Measurements from ENCODE around the gene GRM2.

Gene GRM2

DNA sequence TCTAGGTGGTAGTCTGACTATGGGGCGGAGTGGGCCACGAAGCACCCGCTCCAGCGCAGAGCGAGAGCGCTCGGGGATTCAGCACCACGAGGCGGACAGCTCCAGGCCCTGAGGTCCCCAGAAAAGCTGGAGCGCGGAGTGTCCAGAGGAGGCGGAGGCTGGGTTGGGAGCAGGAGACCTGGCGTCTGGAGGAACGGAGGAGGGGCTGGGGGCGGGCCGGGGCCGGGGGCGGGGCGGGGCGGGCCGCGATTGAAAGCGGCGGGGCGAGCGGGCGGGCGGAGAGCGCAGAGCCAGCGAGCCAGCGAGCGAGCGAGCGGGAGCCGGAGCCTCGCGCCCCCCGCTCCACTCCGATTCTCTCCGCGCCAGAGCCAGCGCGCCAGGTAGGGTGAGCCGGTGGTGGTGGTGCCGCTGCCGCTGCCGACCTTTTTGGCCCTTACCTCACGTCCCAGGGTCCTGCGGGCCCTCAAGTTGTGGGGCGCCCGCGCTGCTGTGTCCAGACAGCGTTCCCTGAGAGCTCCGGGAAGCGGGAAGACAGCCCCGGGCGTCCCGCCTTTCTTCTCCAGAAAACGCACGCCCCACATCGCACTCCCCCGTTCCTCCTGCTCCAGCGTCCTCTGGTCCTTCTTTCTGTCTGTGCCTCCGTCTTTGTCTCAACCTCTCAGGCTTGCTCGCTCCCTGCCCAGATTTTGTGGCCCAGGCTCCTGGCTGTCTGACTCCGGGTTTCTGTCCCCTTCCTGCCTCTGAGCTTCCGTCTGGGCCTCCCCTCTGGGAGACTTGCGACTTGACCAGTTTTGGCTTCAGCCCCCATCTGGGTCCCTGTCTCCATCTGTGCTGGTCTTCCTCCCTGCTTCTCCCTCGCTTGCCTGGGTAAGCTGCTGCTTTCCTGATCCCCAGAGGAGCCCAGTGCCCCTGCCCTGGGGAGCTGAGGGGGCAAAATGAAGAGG lies at the start of gene GRM2:
GRM2 (plus strand) TSS at position 281 of the 944 bp plus-strand sequence. CDS start 1,916 bp downstream, outside the sequence.
- DNase-seq (ENCODE audit: low read depth), result peak; percentile 81

DNA sequence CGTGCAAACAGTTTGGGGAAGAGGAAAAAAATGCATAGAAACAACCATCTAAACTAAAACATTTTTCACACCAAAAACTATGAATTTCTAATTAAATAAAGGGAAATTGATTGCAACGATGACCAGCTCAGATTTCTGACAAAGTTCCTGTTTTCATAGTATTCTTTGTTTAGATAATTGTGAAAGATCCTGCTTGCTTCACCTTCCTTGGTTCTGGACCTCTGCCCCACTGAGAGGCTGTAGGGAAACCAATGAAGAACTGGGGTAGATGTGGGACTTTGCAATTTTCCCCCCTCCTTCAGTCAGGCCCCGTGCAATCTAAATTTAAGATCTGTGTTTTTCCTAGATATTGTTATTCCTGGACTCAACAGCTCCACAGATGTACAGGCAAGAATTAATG lies 49.6 kb upstream of the GRM2 start:
- no peak for DNase-seq (ENCODE audit: low read depth)

DNA sequence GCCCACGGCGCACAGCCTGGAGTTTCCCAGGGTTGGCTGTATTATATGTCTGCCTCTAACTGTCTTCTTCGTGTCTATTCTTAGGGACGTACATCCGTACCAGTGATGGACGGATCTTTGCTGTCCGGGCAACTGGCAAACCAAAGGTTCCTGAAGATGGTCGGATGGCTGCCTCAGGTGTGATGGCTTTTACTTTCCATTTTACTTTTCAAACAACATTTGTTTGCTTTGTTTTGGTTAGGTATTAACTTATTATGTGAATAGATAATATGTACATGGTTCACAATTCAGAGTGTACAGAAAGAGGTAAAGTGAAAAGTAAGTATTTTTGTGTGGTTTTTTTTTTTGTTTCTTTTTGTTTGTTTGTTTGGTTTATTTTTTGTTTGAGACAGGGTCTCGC lies 46.9 kb upstream of the GRM2 start:
- no peak for DNase-seq (ENCODE audit: low read depth)

DNA sequence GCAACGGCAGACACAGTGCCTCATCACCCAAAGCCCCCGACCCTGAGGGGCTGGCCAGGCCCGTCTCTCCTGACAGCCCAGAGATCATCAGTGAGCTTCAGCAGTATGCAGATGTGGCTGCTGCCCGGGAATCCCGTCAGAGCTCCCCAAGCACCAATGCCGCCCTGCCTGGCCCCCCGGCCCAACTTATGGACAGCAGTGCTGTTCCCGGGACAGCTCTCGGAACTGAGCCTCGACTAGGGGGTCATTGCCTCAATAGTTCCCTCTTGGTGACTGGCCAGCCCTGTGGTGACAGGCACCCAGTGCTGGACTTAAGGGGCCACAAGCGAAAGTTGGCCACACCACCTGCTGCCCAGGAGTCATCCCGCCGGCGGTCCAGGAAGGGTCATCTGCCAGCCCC lies 44.4 kb upstream of the GRM2 start:
- no peak for DNase-seq (ENCODE audit: low read depth)

DNA sequence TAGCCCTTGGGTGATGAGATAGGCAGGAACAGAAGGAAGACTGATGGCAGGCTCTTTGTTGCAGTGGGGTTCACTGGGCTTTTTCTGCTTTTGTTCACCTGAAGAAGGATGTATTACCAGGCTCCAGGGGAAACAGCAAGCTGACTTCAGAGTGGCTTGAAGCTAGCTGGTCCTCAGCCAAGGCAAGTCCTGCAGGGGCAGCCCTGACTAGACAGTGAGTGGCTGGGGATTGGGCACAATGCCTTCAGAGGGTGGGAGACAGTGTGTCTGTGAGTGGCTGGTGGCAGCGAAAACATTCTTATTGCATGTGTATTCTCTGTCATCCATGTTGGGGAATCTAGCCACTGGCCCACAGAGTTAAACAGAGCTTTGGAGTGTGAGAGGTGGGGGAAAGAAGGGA lies 38.1 kb upstream of the GRM2 start:
- no peak for DNase-seq (ENCODE audit: low read depth)

DNA sequence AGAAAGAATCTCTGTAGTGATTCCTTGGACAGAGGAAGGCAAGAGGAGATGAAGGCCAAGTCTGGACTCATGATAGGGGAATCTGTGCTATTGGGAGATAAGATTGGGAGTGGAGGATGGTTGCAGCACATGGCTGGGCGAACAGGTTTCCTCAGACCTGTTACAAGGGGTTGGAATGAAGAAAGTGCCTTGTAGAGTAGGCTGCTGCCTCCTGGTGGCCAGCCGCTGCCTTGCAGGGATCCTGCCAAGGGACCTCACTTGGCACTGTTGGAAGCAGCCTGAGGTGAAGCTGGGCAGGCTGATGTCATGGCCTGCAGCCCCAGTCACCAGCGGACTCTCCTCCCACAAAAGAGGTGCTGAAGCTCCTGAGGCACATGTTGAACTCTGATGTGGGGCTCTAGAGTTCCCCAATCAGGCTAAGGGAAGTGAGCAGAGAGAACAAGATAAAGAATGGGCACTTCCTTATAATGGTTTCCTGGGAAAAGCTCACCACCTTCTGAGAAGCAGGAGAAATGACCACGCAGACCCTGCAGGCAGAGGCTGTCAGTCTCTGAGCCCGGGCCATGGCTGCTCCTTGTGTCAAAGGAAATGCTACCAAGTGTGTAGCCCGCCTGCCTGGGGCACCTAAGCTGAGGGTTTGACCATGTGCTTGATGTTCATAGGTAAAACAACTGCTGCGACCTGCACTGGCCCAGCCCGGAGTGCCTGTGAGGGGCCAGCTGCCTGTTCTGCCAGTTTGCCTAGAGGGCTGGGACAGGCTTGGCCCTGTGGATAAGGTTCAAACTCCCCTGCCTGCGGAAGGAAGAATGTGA lies 37.4 kb upstream of the GRM2 start:
- peak; percentile 82 for DNase-seq (ENCODE audit: low read depth)

DNA sequence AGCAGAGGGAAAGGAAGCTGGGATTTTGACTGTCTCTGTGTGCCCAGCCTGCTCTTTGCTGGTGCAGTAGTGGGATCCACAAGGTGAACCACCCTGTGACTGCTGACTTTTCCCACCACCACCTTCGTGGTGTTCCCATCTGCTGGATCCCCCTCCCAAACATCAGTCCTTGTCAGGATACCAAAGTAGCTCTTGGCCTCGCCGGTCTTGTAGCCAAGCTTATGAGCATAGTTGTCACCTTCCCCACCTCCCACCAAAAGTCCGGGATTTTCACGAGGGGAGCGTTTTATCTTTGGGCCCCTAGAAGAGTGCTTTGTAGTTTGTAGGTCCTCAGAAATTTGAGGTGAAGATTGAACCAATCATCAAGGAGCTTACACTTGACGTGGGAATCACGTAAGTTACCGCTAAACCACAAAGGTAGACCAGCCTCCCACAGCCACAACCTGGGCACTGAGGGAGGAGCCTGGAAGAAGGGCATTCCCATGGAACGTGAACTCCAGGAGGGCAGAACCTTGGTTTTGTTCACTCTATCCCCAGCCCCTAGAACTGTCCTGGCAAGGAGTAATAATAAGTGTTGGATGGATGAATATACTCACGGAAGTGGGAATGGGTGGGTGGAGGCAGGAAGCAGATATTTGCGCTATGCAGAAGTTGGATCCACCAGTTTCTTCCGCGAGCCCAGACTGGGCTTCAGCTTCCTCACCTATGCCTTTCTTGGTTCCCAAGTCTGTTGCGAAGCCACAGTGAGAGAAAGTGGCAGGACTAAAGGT lies 36.6 kb upstream of the GRM2 start:
- DNase-seq (ENCODE audit: low read depth), result no peak

DNA sequence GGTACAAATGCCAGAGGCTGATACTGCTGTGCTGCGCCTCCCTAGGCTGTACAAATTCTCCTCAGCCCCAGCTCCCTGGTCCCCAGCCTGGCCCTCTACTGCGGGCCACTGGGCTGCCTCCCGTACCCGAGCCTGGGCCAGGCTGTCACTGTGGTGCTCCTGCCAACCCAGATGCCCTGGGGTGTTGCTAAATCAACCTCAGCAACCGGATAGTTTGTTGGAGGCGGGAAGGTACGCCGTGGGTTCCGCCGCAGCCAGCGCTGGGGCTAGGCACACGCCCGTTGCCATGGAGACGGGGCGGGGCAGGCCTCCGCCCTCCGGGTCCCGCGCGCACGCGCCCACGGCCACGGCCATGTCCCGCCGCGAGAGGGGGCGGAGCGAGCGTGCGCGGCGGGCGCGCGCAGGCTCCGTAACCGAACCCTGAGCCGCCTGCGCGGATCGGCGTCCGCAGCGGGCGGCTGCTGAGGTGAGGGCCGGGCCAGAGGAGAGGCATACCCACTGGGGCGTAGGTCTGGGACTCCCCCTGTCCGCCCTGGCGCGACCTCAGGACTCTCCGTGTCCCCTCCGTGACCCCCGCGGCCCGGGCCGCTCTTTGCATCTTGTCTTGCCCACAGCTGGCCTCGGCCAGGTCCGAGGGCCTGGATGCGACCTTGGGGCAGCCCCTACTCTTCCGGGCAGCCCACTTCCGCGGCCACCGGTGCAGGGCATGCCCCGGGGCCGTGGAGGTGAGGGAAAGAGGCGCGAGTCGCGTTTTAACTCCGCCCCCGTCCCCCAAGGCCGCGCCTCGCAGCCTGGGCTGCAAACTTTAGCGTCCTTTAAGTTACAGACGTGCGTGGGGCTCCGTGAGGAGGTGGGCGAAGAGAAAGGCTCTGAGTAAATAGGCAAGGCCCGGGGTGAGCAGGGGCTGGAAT lies 35.8 kb upstream of the GRM2 start, which contains the start of gene TEX264:
TEX264 (plus strand) TSS at position 430 of the 911 bp plus-strand sequence. CDS start 3,053 bp downstream, outside the sequence.
- peak; percentile 74 for DNase-seq (ENCODE audit: low read depth)

DNA sequence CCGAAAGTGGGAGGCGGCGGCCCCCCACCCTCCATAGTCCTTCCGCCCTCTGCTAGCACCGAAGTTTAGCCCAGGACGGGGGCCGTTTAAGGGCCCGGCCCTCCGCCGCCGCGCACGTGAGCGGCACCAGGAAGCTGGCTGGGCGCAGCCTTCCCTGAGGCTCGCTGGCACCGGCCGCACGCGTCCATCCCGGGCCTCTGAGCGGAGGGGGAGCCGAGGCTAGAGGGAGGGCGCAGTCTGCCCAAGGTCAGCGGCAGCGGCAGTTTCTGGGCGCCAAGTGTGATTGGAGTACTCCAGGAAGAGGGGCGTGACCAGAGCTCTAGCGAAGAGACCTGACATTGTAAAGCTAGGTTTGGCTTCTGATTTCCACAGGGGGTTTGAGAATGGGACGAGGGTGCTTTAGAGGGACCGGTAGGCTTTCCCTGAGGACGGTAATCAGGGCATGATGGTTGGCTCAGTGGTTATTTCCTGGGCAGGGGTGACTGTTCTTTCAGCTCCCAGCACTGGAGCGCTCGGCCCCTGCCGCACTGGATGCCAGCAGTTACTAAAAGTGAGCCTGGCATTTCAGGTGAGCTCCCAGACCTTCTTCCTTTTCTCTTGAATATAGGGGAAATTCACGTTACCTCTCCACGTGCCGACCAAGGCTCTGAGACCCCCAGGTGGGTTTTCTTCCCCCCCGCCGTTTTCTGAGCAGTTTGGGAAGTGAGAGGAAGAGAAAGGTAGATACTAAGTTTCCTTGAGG lies 35.0 kb upstream of the GRM2 start:
- peak; percentile 74 for DNase-seq (ENCODE audit: low read depth)

DNA sequence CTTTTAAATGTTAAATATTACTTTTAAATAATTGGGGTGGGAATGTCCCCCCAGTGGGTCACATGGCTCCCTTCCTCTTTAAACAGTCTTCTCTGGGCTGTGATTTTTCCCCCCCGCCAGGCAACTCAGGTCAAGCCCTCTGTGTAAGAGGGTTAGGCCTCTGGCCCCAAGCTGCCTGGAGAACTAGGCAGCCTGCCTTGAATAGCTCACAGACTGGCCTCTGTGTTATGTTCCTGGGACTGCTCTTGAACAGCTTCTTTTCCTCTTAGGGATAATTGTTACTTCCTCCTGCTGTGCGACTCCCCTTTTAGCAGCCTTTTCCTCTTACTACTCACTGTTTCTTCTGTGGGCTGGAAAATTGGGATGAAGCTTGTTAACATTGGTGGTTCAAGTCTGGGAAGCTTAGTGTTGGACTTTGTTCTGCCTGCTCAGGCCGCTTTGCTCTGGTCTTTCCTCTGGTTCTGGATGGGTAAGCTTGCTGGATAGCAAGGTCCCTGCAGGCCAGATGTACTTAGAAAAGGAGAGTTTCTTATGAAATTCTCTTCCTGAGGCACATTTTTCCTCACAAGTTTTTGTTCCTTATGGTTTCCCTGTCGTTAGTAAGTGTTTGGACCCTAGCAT lies 33.6 kb upstream of the GRM2 start:
- no peak for DNase-seq (ENCODE audit: low read depth)

DNA sequence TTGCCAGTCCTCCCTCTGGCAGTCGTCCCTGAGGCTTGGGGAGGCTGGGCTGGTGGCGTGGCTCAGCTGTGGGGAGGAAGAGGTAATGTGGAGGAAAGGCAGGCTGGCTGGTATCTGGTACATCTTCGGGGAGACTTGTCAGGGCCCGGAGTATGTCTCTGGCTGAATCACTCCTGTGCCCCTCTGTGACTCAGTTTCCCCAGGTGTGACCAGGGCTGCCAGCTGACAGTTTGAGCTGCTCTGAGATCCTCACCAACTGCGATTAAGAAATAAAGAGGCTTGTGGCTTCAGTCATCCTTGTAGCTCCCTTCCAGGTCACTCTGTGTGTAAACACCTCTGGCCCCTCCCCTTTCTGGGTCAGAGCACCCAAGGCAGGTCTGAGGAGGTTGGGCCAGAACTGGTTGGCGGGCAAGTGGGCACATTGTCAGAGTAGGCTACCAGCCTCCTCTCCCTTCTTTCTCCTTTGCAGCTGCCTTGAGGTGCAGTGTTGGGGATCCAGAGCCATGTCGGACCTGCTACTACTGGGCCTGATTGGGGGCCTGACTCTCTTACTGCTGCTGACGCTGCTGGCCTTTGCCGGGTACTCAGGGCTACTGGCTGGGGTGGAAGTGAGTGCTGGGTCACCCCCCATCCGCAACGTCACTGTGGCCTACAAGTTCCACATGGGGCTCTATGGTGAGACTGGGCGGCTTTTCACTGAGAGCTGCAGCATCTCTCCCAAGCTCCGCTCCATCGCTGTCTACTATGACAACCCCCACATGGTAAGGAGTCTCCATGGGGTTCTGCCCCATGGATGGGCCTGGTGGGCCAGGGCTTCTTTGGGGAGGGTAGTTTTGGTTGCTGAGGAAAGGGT lies 32.8 kb upstream of the GRM2 start:
- no peak for DNase-seq (ENCODE audit: low read depth)

DNA sequence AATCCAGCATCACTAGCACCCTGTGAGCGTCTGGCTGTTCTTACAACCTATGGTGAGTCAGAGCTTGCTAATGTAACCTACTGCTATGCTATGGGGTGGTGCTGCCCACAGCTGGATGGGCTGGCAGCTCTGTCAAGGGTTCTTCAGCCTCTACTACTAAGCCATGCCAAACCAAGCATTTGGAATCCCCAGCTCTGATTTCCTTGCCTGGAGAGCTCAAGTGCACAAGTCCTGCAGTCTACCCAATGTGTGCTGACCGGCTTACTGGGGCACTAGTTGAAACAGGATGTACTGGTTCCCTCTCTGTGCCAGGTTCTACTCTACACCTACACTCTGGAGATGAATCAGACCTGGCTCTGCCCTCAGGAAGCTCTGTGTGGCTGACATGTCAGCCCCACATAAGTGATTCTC lies 31.7 kb upstream of the GRM2 start:
- DNase-seq (ENCODE audit: low read depth), result peak; percentile 55

DNA sequence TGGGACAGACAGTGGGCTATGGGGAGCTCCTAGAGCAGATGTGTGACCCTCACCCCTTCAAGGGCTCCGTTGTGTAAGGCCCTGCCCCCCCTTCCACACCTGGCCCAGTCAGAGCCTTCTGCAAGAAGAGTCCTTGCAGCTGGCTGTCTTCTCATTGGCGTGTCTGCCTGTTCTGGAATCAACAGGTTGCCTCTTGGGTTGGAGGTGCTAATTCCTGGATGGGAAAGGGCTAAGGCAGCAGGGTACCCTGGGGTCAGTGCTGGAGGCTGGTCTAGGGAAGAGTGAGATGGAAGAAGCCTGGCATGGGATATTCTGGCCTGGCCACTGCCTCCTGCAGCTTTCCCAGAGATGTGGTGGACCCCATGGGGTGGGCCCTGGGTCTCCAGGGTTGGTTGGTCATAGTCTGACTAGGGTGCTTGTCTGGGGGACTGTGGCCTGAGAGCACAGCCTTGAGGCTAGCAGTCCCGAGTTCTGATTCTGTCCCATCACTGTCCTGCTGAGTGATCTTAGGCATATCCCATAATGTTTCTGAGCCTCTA lies 30.7 kb upstream of the GRM2 start:
- DNase-seq (ENCODE audit: low read depth), result no peak

DNA sequence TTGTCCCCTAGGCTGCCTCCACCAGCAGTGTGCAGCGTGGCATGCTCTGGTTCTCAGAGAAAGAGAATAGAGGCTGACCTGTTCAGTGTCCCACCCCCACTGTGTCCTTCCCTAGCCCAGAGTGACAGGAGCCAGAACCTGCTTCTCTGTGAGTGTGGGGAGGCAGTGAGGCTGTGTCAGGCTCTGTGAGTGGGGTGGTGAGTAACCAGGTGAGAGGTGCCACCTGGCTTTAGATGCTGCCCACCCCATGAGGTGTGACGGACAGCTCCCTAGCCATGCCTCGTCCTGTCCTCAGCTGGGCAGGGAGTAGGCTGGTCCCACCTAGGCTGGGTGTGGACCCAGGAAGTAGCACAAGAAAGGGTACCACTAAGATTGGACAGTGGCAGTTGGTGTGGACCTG lies 29.5 kb upstream of the GRM2 start:
- no peak for DNase-seq (ENCODE audit: low read depth)

DNA sequence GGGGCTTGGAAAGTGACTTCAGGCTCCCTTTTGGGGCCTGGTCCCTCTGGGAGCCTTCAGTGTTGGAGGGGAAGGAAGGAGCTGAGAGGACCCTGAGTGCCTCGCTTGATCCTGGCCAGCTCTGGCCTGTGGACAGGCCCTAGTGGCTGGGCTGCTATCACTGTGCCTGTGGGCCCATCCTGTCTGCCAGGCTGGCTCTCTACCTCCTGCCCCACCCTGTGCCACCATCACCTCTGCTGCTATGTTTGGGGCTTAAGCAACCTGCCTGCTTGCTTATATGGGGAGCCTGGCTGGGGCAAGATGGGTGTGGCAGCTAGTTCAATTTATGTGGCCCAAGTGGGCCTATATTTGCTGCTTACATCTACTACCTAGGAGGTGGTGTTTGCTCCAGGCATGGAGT lies 28.7 kb upstream of the GRM2 start:
- DNase-seq (ENCODE audit: low read depth), result no peak

DNA sequence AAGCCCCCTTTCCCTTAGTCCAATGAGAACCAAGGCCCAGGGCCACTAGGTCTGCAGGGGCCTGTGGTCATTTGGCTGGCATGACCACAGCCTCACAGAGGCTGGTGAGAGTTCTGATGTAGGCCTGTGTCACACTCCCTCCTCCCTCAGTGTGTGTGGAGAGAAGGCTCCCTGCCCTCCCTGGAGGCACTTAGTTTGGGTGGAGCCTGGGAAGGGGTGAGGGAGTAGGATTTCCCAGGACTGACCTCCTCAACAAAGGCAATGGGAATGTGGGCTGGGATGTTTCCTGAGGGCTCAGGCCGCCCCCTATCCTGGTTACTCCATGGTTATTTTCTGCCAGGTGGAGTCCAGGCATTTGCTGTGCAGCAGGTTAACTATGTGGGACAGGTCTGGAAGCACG lies 28.2 kb upstream of the GRM2 start:
- no peak for DNase-seq (ENCODE audit: low read depth)

DNA sequence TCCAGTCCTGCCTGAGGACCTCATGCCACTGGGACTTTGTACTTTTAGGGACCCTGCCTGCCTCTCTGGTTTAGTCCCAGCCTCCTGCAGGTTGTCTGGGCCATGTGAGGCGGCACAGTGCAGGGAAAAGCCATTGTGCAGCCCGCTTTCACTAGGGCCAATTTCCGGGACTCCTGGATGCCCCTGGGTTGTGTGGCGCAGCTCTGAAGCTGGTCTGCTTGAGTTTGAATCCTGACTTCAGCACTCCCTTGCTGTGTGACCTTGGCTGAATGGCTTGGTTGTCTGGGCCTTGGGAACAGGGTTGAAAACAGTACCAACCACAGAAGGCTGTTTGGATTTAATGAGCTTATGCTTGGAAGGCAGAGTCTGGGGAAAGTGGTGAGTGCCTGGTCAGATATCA lies 27.6 kb upstream of the GRM2 start:
- DNase-seq (ENCODE audit: low read depth), result no peak

DNA sequence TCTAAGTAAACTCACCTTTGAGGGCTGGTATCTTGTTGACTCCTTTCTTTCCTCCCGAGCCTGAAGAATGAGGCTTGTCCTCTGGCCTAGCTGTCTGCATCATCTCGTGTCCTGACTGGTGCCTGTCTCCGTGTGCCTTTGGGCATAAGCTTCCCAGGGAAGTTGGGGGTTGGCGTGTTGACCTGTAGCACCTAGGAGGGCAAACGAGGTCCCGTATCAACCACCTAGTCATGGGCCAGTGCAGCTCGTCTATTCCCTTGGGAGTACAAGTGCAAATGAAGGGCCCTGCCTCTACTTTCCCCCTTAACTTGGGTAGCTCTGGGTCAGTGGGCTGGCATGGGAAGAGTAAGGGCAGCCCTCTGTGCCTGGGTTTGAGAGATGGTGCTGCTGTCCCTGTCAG lies 27.1 kb upstream of the GRM2 start:
- no peak for DNase-seq (ENCODE audit: low read depth)

DNA sequence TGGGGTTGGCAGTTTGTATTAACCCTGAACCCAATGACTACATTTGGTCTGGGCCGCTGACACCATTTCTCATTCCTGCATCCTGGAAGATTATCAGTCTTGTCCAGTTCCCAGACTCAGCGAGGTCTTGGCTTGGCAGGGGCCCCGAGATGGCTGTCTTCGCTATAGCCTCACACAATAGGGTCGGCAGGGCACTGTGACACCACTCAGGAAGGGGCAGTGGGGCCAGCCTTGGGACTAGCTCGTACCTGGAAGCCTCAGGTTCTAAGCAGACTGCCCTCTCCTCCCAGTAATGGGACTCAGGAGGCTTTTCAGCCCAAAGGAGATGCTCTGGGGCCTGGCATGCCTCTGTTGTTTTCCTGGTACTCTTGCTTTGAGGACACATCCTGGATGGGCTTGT lies 26.7 kb upstream of the GRM2 start:
- no peak for DNase-seq (ENCODE audit: low read depth)

Measured in amniotic epithelial cell (primary cell).